ENCODE data around the gene ADCYAP1R1. TPM values are rescaled to one million over a fixed set of nuclear protein-coding genes. Genes with fewer than 3 reads are reported as not detected.
"Not testable (repeated sequence)": the region's sequence is repeated elsewhere in the genome, so short reads cannot be mapped to it uniquely, and the experiment has no call there.

ADCYAP1R1 gene
- total RNA-seq, 1 donor: not detected

- DNase-seq (ENCODE audit: low read depth in 2 of 3, low spot score in 2 of 3): no peak
These were observed 71.6 kb downstream of the ADCYAP1R1 start for GRCh38 chr7:31123726-31124125.

DNA sequence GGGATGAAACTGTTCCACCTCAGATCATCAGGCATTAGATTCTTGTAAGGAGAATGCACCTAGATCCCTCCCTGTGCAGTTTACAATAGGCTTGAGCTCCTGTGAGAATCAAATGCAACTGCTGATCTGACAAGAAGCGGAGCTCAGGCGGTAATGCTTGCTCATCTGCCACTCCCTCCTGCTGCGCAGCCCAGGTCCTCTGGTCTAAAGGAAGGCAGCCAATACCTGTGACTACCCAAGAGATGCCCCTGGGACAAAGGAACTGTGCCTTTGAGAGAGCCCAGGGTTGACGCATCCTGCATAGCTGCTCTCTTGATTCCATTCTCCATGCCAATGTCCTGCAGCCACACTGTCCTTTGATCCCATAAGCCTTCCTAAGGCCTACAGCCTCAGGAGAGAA, 73.1 kb downstream of the ADCYAP1R1 start:
- DNase-seq (ENCODE audit: low read depth in 2 of 3, low spot score in 2 of 3): no peak

GRCh38 chr7:31126976-31127375, 74.9 kb downstream of the ADCYAP1R1 start:
- DNase-seq (ENCODE audit: low read depth in 2 of 3, low spot score in 2 of 3): no peak

GRCh38 chr7:31129067-31129466, 77.0 kb downstream of the ADCYAP1R1 start:
- DNase-seq (ENCODE audit: low read depth in 2 of 3, low spot score in 2 of 3): no peak

GRCh38 chr7:31133497-31133896, 81.4 kb downstream of the ADCYAP1R1 start:
- no peak for DNase-seq (ENCODE audit: low read depth in 2 of 3, low spot score in 2 of 3)

GRCh38 chr7:31134246-31135188, 82.4 kb downstream of the ADCYAP1R1 start:
- DNase-seq (ENCODE audit: low read depth in 2 of 3, low spot score in 2 of 3): peak in 2 of 3 donors; percentile 41 to 78

- no peak for DNase-seq (ENCODE audit: low read depth in 2 of 3, low spot score in 2 of 3)
These were observed 85.1 kb downstream of the ADCYAP1R1 start for GRCh38 chr7:31137234-31137633.

DNA sequence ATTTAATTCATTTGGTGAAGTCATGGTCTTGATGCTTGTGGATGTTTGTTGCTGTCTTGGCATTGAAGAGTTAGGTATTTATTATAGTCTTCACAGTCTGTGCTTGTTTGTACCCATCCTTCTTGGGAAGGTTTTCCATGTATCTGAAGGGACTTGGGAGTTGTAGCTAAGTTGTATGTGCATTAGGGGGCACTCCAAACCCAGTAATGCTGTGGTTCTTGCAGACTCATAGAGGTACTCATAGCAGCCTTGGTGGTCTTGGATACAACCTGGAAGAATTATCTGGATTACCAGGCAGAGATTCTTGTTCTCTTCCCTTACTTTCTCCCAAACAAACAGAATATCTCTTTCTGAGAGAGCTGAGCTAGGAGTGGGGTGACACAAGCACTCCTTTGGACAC, 93.2 kb downstream of the ADCYAP1R1 start:
- no peak for DNase-seq (ENCODE audit: low read depth in 2 of 3, low spot score in 2 of 3)

DNA sequence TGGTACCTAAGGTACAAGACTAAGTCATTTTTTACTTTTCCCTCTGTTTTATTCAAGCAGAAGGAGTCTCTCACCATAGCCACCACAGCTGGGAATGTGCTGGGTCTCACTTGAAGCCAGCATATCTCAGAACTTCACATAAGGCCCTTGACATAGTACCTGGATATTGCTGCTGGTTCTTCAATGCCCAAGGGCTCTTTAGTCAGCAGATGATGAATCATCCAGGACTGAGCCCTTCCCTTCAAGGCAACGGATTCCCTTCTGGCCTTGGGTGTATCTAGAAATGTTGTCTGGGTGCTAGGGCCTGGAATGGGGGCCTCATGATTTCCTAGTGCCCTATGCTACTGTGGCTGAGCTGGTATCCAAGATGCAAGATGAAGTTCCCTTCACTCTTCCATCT, 93.9 kb downstream of the ADCYAP1R1 start:
- DNase-seq (ENCODE audit: low read depth in 2 of 3, low spot score in 2 of 3): no peak

DNA sequence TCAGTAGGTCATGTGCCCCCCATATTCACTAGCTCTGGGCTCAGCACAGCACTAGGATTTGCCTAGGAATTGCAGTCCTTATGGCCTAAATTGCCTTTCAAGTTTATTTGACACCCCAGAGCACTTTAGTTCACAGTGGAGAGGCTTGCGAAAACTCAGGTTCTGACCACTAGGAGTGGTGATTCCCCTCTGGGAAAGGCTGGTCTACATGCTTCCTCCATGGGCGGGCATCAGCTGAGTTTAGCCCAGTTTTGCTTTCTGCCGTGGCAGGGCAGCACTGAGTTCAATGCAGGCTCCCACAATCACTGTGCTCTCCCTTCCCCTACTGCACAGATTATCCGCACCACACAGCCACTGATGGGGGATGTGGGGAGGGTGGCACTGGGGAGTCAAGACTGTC, 94.4 kb downstream of the ADCYAP1R1 start:
- DNase-seq (ENCODE audit: low read depth in 2 of 3, low spot score in 2 of 3): no peak

DNA sequence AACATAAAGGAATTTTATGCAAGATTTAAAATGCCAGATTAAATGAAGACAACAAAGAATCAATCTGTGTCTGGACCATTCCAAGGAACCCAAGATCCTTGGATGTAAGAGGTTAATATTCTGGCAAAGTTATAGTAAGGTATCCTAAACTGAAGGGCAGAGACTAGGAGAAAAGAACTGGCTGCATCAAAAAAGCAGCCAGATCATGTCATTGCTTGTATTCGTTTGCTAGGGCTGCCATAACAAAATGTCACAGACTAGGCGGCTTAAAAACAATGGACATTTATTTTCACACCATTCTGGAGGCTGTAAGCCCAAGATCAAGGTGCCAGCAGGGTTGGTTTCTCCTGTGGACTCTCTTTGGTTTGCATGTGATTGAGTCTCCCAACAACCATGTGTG, 99.7 kb downstream of the ADCYAP1R1 start:
- DNase-seq (ENCODE audit: low read depth in 2 of 3, low spot score in 2 of 3): no peak

DNA sequence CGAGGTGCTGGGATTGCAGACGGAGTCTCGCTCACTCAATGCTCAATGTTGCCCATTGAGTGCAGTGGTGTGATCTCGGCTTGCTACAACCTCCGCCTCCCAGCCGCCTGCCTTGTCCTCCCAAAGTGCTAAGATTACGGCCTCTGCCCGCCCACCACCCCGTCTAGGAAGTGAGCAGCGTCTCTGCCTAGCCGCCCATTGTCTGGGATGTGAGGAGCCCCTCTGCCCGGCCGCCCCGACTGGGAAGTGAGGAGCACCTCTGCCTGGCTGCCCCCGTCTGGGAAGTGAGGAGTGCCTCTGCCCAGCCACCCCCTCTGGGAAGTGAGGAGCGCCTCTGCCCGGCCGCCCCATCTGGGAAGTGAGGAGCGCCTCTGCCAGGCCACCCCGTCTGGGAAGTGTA, 101.2 kb downstream of the ADCYAP1R1 start:
- not testable (repeated sequence) for DNase-seq (ENCODE audit: low read depth in 2 of 3, low spot score in 2 of 3)

- DNase-seq (ENCODE audit: low read depth in 2 of 3, low spot score in 2 of 3): no peak
These were observed 108.8 kb downstream of the ADCYAP1R1 start for GRCh38 chr7:31160941-31161340.

Small RNAs within 50 kb of the gene (small RNA-seq; reads per million reads assigned to genes)
- gene AC006466.1: not detected

Other genes starting within 250 kb of the ADCYAP1R1 start
- gene AQP1, start 140.5 kb upstream of the ADCYAP1R1 start, total RNA-seq: 0.81 TPM
- gene GHRHR, start 88.4 kb upstream of the ADCYAP1R1 start, total RNA-seq: not detected